ENCODE results near the gene TGM2.

The TGM2 gene

GRCh38 chr20:38093641-38094077 lies 71.4 kb downstream of the TGM2 start:
- Histone ChIP-seq H4K5ac (ENCODE audit: low read length) (no peak overlapping the region), H3K23ac (ENCODE audit: low read length) (no peak overlapping the region), H3K27me3 (ENCODE audit: insufficient read depth, low read length, poor library complexity) (no peaks in the 10 kb centered on the region), H3K4me2 (ENCODE audit: low read length) (no peak overlapping the region), H2BK5ac (ENCODE audit: low read length) (no peak overlapping the region), H2BK15ac (replicated peaks; ENCODE audit: low read depth) (no peak overlapping the region), H3K79me1 (ENCODE audit: low read length) (no peaks in the 10 kb centered on the region), H3K79me2 (ENCODE audit: control insufficient read depth, insufficient read depth, low read length) (no peaks in the 10 kb centered on the region), H2AK5ac (ENCODE audit: low read length) (no peak overlapping the region), H3K27ac (ENCODE audit: low read depth, low read length) (no peak overlapping the region), H3K4me3 (ENCODE audit: low read length) (no peak overlapping the region), H4K8ac (ENCODE audit: low read depth, low read length) (peak overlapping the region; percentile 39), H2BK120ac (ENCODE audit: low read depth, low read length) (no peak overlapping the region), H3K36me3 (ENCODE audit: control insufficient read depth, insufficient read depth, low read length) (peaks cover 2% of the 10 kb centered on the region), H3K4me1 (ENCODE audit: control insufficient read depth, low read depth, low read length) (no peaks in the 10 kb centered on the region), H3K56ac (ENCODE audit: low read length) (no peak overlapping the region), H3K4ac (ENCODE audit: low read depth, low read length) (no peak overlapping the region), H3K9ac (ENCODE audit: low read length) (no peak overlapping the region), H3K18ac (ENCODE audit: low read length) (no peak overlapping the region)
- DNase-seq: no peak
- WGBS (ENCODE audit: extremely low coverage, insufficient coverage, low lambda C conversion rate): no CpG with 5 or more reads among the region's 8 CpGs

- H3K4me2 ChIP-seq (ENCODE audit: low read length): no peak overlapping the region
- no peak overlapping the region for H2BK15ac ChIP-seq (replicated peaks; ENCODE audit: low read depth)
- H2BK120ac ChIP-seq (ENCODE audit: low read depth, low read length): no peak overlapping the region
- no peak for DNase-seq
- H3K79me1 ChIP-seq (ENCODE audit: low read length): no peaks in the 10 kb centered on the region
- no peak overlapping the region for H3K4me3 ChIP-seq (ENCODE audit: low read length)
- H2BK5ac ChIP-seq (ENCODE audit: low read length): no peak overlapping the region
- H3K79me2 ChIP-seq (ENCODE audit: control insufficient read depth, insufficient read depth, low read length): no peaks in the 10 kb centered on the region
- H3K18ac ChIP-seq (ENCODE audit: low read length): no peak overlapping the region
- H3K56ac ChIP-seq (ENCODE audit: low read length): no peak overlapping the region
- no peak overlapping the region for H4K5ac ChIP-seq (ENCODE audit: low read length)
- H3K4me1 ChIP-seq (ENCODE audit: control insufficient read depth, low read depth, low read length): no peaks in the 10 kb centered on the region
- H3K27me3 ChIP-seq (ENCODE audit: insufficient read depth, low read length, poor library complexity): no peaks in the 10 kb centered on the region
- H4K8ac ChIP-seq (ENCODE audit: low read depth, low read length): no peak overlapping the region
- H3K9ac ChIP-seq (ENCODE audit: low read length): no peak overlapping the region
- H3K23ac ChIP-seq (ENCODE audit: low read length): no peak overlapping the region
- no peak overlapping the region for H3K4ac ChIP-seq (ENCODE audit: low read depth, low read length)
- H3K36me3 ChIP-seq (ENCODE audit: control insufficient read depth, insufficient read depth, low read length): peaks cover 2% of the 10 kb centered on the region
- H3K27ac ChIP-seq (ENCODE audit: low read depth, low read length): no peak overlapping the region
- H2AK5ac ChIP-seq (ENCODE audit: low read length): no peak overlapping the region
Observed at GRCh38 chr20:38092915-38093314, 72.2 kb downstream of the TGM2 start.

- Histone ChIP-seq H2BK120ac (ENCODE audit: low read depth, low read length) (no peak overlapping the region), H2BK5ac (ENCODE audit: low read length) (no peak overlapping the region), H3K27me3 (ENCODE audit: insufficient read depth, low read length, poor library complexity) (no peaks in the 10 kb centered on the region), H3K4me1 (ENCODE audit: control insufficient read depth, low read depth, low read length) (no peaks in the 10 kb centered on the region), H3K23ac (ENCODE audit: low read length) (no peak overlapping the region), H3K4ac (ENCODE audit: low read depth, low read length) (no peak overlapping the region), H3K36me3 (ENCODE audit: control insufficient read depth, insufficient read depth, low read length) (peaks cover 4% of the 10 kb centered on the region), H3K4me3 (ENCODE audit: low read length) (no peak overlapping the region), H2AK5ac (ENCODE audit: low read length) (no peak overlapping the region), H4K5ac (ENCODE audit: low read length) (no peak overlapping the region), H3K18ac (ENCODE audit: low read length) (no peak overlapping the region), H3K79me2 (ENCODE audit: control insufficient read depth, insufficient read depth, low read length) (no peaks in the 10 kb centered on the region), H3K79me1 (ENCODE audit: low read length) (no peaks in the 10 kb centered on the region), H3K56ac (ENCODE audit: low read length) (no peak overlapping the region), H3K4me2 (ENCODE audit: low read length) (no peak overlapping the region), H3K9ac (ENCODE audit: low read length) (no peak overlapping the region), H4K8ac (ENCODE audit: low read depth, low read length) (no peak overlapping the region), H3K27ac (ENCODE audit: low read depth, low read length) (no peak overlapping the region), H2BK15ac (replicated peaks; ENCODE audit: low read depth) (no peak overlapping the region)
- DNase-seq: no peak
- WGBS (ENCODE audit: extremely low coverage, insufficient coverage, low lambda C conversion rate): no CpG with 5 or more reads among the region's 12 CpGs
Observed at GRCh38 chr20:38092260-38092857, 72.7 kb downstream of the TGM2 start.

- Histone ChIP-seq H3K79me1 (ENCODE audit: low read length) (no peaks in the 10 kb centered on the region), H3K18ac (ENCODE audit: low read length) (no peak overlapping the region), H3K9ac (ENCODE audit: low read length) (no peak overlapping the region), H3K27me3 (ENCODE audit: insufficient read depth, low read length, poor library complexity) (no peaks in the 10 kb centered on the region), H3K23ac (ENCODE audit: low read length) (no peak overlapping the region), H3K56ac (ENCODE audit: low read length) (no peak overlapping the region), H2BK120ac (ENCODE audit: low read depth, low read length) (no peak overlapping the region), H3K79me2 (ENCODE audit: control insufficient read depth, insufficient read depth, low read length) (no peaks in the 10 kb centered on the region), H3K4me3 (ENCODE audit: low read length) (no peak overlapping the region), H4K8ac (ENCODE audit: low read depth, low read length) (no peak overlapping the region), H3K36me3 (ENCODE audit: control insufficient read depth, insufficient read depth, low read length) (peaks cover 4% of the 10 kb centered on the region), H3K4ac (ENCODE audit: low read depth, low read length) (no peak overlapping the region), H2BK15ac (replicated peaks; ENCODE audit: low read depth) (no peak overlapping the region), H3K27ac (ENCODE audit: low read depth, low read length) (no peak overlapping the region), H4K5ac (ENCODE audit: low read length) (no peak overlapping the region), H3K4me2 (ENCODE audit: low read length) (no peak overlapping the region), H3K4me1 (ENCODE audit: control insufficient read depth, low read depth, low read length) (no peaks in the 10 kb centered on the region), H2BK5ac (ENCODE audit: low read length) (no peak overlapping the region), H2AK5ac (ENCODE audit: low read length) (no peak overlapping the region)
- no peak for DNase-seq
- no CpG with 5 or more reads among the region's 6 CpGs for WGBS (ENCODE audit: extremely low coverage, insufficient coverage, low lambda C conversion rate)
Observed at GRCh38 chr20:38091441-38092216, 73.4 kb downstream of the TGM2 start.

GRCh38 chr20:38090061-38090460 lies 75.0 kb downstream of the TGM2 start:
- no peak overlapping the region for H3K56ac ChIP-seq (ENCODE audit: low read length)
- no peak overlapping the region for H3K4me2 ChIP-seq (ENCODE audit: low read length)
- H3K27me3 ChIP-seq (ENCODE audit: insufficient read depth, low read length, poor library complexity): no peaks in the 10 kb centered on the region
- WGBS (ENCODE audit: extremely low coverage, insufficient coverage, low lambda C conversion rate): no CpG with 5 or more reads among the region's 7 CpGs
- no peak overlapping the region for H3K18ac ChIP-seq (ENCODE audit: low read length)
- H2BK120ac ChIP-seq (ENCODE audit: low read depth, low read length): no peak overlapping the region
- no peaks in the 10 kb centered on the region for H3K79me1 ChIP-seq (ENCODE audit: low read length)
- H3K4ac ChIP-seq (ENCODE audit: low read depth, low read length): no peak overlapping the region
- H3K23ac ChIP-seq (ENCODE audit: low read length): no peak overlapping the region
- no peak overlapping the region for H2AK5ac ChIP-seq (ENCODE audit: low read length)
- no peaks in the 10 kb centered on the region for H3K79me2 ChIP-seq (ENCODE audit: control insufficient read depth, insufficient read depth, low read length)
- H3K36me3 ChIP-seq (ENCODE audit: control insufficient read depth, insufficient read depth, low read length): peaks cover 4% of the 10 kb centered on the region
- H3K4me3 ChIP-seq (ENCODE audit: low read length): no peak overlapping the region
- no peak overlapping the region for H4K5ac ChIP-seq (ENCODE audit: low read length)
- H2BK5ac ChIP-seq (ENCODE audit: low read length): no peak overlapping the region
- H3K4me1 ChIP-seq (ENCODE audit: control insufficient read depth, low read depth, low read length): no peaks in the 10 kb centered on the region
- no peak overlapping the region for H4K8ac ChIP-seq (ENCODE audit: low read depth, low read length)
- no peak overlapping the region for H3K27ac ChIP-seq (ENCODE audit: low read depth, low read length)
- no peak for DNase-seq
- no peak overlapping the region for H3K9ac ChIP-seq (ENCODE audit: low read length)
- no peak overlapping the region for H2BK15ac ChIP-seq (replicated peaks; ENCODE audit: low read depth)

GRCh38 chr20:38089500-38089899 lies 75.6 kb downstream of the TGM2 start:
- no peak overlapping the region for H3K18ac ChIP-seq (ENCODE audit: low read length)
- no peak overlapping the region for H4K5ac ChIP-seq (ENCODE audit: low read length)
- H3K4me3 ChIP-seq (ENCODE audit: low read length): no peak overlapping the region
- no peak overlapping the region for H3K4me2 ChIP-seq (ENCODE audit: low read length)
- no peaks in the 10 kb centered on the region for H3K79me2 ChIP-seq (ENCODE audit: control insufficient read depth, insufficient read depth, low read length)
- peaks cover 1% of the 10 kb centered on the region for H3K79me1 ChIP-seq (ENCODE audit: low read length)
- H3K9ac ChIP-seq (ENCODE audit: low read length): no peak overlapping the region
- no peak overlapping the region for H4K8ac ChIP-seq (ENCODE audit: low read depth, low read length)
- H2AK5ac ChIP-seq (ENCODE audit: low read length): no peak overlapping the region
- H2BK5ac ChIP-seq (ENCODE audit: low read length): no peak overlapping the region
- H2BK15ac ChIP-seq (replicated peaks; ENCODE audit: low read depth): no peak overlapping the region
- no peak overlapping the region for H3K4ac ChIP-seq (ENCODE audit: low read depth, low read length)
- no peak overlapping the region for H2BK120ac ChIP-seq (ENCODE audit: low read depth, low read length)
- no peaks in the 10 kb centered on the region for H3K4me1 ChIP-seq (ENCODE audit: control insufficient read depth, low read depth, low read length)
- WGBS (ENCODE audit: extremely low coverage, insufficient coverage, low lambda C conversion rate): no CpG with 5 or more reads among the region's 10 CpGs
- no peak overlapping the region for H3K56ac ChIP-seq (ENCODE audit: low read length)
- DNase-seq: no peak
- H3K23ac ChIP-seq (ENCODE audit: low read length): no peak overlapping the region
- H3K27me3 ChIP-seq (ENCODE audit: insufficient read depth, low read length, poor library complexity): no peaks in the 10 kb centered on the region
- H3K27ac ChIP-seq (ENCODE audit: low read depth, low read length): no peak overlapping the region
- H3K36me3 ChIP-seq (ENCODE audit: control insufficient read depth, insufficient read depth, low read length): peaks cover 4% of the 10 kb centered on the region

Data from mesendoderm (in vitro differentiated cells).